RWPE2 (cell line): ENCODE data around the gene MDH2.
"Not testable (repeated sequence)": the region's sequence is repeated elsewhere in the genome, so short reads cannot be mapped to it uniquely, and the experiment has no call there.

Experiments used
- ATAC-seq: fragments of 200-7000 bp; cut with Tn5 transposase; 3 replicates; pipeline ENCODE4 v1.9.1; 2021; ENCODE audit warnings: low read depth
- DNase-seq: peaks from one replicate; pipeline ENCODE4 v3.0.0-alpha.2; 2020; ENCODE audit warnings: low spot score
- H3K27ac ChIP-seq: fragments of 450-650 bp; 2 replicates; pipeline ENCODE4 v1.5.1; 2017; ENCODE audit warnings: mild to moderate bottlenecking; ENCODE audit not compliant: poor library complexity, severe bottlenecking
- H3K27me3 ChIP-seq: fragments of 250-450 bp; sonication (Bioruptor Pico); 2 replicates; pipeline ENCODE4 v1.5.1; 2021; ENCODE audit warnings: mild to moderate bottlenecking, moderate library complexity; ENCODE audit not compliant: insufficient read depth, poor library complexity, severe bottlenecking
- H3K36me3 ChIP-seq: fragments of 250-450 bp; sonication (Bioruptor Pico); 2 replicates; pipeline ENCODE4 v1.5.1; 2020; ENCODE audit warnings: low read depth, mild to moderate bottlenecking, moderate library complexity
- H3K4me1 ChIP-seq: fragments of 250-450 bp; sonication (Bioruptor Pico); 2 replicates; pipeline ENCODE4 v1.5.1; 2021; ENCODE audit warnings: mild to moderate bottlenecking, moderate library complexity; ENCODE audit not compliant: insufficient read depth, poor library complexity, severe bottlenecking
- H3K4me3 ChIP-seq: fragments of 250-450 bp; sonication (Bioruptor Pico); 2 replicates; pipeline ENCODE4 v1.5.1; 2021; ENCODE audit warnings: mild to moderate bottlenecking, moderate library complexity; ENCODE audit not compliant: severe bottlenecking
- H3K9me3 ChIP-seq: fragments of 250-450 bp; sonication (Bioruptor Pico); 2 replicates; pipeline ENCODE4 v1.5.1; 2021; ENCODE audit warnings: mild to moderate bottlenecking, moderate library complexity; ENCODE audit not compliant: severe bottlenecking
- TF ChIP-seq, protein P1 (sequence below): fragments of 450-650 bp; IDR thresholded peaks from one replicate; pipeline ENCODE4 v1.5.1; 2017; ENCODE audit warnings: mild to moderate bottlenecking, moderate library complexity; ENCODE audit not compliant: poor library complexity, severe bottlenecking

MDH2 gene

DNA sequence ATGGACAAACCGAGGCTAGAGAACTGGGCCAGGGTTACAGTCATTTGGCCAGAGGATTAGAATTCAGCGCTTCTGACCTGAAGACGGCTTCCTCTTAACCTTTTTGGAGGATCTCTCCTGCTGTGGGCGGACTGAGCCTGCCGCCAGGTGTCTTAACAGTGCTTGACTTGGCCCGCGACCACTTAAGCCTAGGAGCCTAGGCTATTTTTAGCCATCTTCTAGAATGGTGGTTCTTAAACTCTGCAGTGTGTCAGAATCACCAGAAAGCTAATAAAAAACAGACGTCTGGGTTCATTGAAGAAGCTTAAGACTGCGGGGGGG is 722 bp downstream of the MDH2 start:
- Histone ChIP-seq H3K27ac (peak overlapping the region; percentile 75), H3K9me3 (no peaks in the 10 kb centered on the region), H3K4me3 (peak overlapping the region; percentile 92), H3K27me3 (no peaks in the 10 kb centered on the region), H3K4me1 (peaks cover 10% of the 10 kb centered on the region), H3K36me3 (peaks cover 14% of the 10 kb centered on the region; the same call in 1 of the 2 replicates)
- ATAC-seq, result peak; percentile 7; the same call in 2 of the 3 replicates
- no peak for DNase-seq
- TF ChIP-seq, protein P1, sequence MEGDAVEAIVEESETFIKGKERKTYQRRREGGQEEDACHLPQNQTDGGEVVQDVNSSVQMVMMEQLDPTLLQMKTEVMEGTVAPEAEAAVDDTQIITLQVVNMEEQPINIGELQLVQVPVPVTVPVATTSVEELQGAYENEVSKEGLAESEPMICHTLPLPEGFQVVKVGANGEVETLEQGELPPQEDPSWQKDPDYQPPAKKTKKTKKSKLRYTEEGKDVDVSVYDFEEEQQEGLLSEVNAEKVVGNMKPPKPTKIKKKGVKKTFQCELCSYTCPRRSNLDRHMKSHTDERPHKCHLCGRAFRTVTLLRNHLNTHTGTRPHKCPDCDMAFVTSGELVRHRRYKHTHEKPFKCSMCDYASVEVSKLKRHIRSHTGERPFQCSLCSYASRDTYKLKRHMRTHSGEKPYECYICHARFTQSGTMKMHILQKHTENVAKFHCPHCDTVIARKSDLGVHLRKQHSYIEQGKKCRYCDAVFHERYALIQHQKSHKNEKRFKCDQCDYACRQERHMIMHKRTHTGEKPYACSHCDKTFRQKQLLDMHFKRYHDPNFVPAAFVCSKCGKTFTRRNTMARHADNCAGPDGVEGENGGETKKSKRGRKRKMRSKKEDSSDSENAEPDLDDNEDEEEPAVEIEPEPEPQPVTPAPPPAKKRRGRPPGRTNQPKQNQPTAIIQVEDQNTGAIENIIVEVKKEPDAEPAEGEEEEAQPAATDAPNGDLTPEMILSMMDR, result no peak

DNA sequence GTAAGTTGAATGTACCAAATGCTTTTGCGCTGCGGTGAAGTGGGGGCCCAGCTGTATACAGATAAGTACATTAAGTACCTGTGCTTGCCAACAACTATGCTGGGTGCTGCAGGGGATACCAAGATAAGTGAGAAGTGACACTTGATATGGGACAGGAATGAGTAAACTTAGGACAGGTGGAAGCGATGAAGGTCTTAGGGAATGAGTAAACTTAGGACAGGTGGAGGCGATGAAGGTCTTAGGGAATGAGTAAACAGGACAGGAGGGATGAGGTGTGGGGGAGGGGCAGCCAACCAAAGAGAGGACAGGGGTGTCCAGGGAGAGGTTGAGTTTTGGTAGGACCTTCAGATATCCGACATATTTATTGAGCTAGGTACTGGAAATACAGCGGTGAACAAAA is 1.4 kb downstream of the MDH2 start:
- TF ChIP-seq, protein P1, result no peak
- H3K4me1 ChIP-seq, result peaks cover 16% of the 10 kb centered on the region
- H3K27me3 ChIP-seq, result no peaks in the 10 kb centered on the region
- peaks cover 14% of the 10 kb centered on the region for H3K36me3 ChIP-seq
- DNase-seq (no peak), ATAC-seq (no peak)
- H3K4me3 ChIP-seq, result peak overlapping the region; percentile 92
- peak overlapping the region; percentile 75 for H3K27ac ChIP-seq
- no peaks in the 10 kb centered on the region for H3K9me3 ChIP-seq

DNA sequence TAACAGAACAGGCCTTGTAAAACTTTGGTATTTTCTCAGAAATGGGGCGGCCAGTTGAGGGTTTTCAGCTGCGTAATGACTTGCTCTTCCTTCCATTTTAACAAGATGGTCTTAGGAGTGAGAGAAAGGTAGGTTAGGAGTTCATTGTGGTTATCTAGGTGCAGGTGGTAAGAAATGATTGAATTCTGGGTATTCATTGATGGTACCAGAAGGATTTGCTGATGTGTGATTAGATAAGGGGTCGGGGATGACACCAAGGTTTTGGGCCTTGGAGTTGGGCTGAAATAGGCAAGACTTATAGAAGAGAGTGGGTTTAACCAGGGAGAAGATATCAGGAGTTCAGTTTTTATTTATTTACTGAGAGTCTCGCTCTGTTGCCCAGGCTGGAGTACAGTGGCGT is 2.6 kb downstream of the MDH2 start:
- no peak overlapping the region for H3K27ac ChIP-seq
- peaks cover 22% of the 10 kb centered on the region for H3K4me1 ChIP-seq
- no peak for DNase-seq
- H3K36me3 ChIP-seq, result peaks cover 27% of the 10 kb centered on the region
- TF ChIP-seq, protein P1, result no peak
- ATAC-seq, result no peak
- H3K4me3 ChIP-seq, result no peak overlapping the region
- H3K9me3 ChIP-seq, result no peaks in the 10 kb centered on the region
- no peaks in the 10 kb centered on the region for H3K27me3 ChIP-seq

DNA sequence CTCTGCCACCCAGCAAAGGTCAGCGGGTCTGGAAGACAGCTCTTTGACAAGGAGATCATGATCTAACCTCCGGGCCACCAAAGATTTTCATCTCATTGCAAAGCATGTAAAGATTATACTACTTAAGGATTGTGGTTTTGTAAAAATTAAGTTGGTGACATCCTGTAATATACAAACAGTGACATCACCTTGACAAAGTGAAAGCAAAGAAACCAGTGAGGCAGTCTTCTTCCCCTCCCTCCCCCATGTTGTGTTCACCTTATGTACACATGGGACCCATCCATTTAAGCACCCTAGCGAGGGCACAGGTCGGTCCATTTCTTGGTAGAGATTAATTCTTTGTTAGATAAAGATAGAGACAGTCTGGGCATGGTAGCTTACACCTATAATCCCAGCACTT is 3.9 kb downstream of the MDH2 start:
- DNase-seq (no peak), ATAC-seq (no peak)
- Histone ChIP-seq H3K27ac (no peak overlapping the region), H3K4me3 (no peak overlapping the region), H3K36me3 (peaks cover 40% of the 10 kb centered on the region), H3K27me3 (no peaks in the 10 kb centered on the region), H3K9me3 (no peaks in the 10 kb centered on the region), H3K4me1 (peaks cover 22% of the 10 kb centered on the region)
- TF ChIP-seq, protein P1, result no peak

DNA sequence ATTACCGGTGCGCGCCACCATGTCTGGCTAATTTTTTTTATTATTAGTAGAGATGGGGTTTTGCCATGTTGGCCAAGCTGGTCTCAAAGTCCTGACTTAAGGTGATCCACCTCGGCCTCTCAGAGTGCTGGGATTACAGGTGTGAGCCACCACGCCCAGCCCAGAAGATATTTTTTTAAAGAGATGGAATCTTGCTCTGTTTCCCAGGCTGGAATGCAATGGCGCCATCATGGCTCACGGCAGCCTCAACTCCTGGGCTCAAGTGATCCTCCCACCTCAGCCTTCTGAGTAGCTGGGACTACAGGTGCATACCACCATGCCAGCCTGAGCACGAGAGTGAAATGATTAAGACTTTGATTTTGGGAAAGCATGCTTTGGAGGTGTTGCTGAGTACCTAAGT is 4.8 kb downstream of the MDH2 start:
- peaks cover 48% of the 10 kb centered on the region for H3K36me3 ChIP-seq
- not testable (repeated sequence) for ATAC-seq, H3K9me3 ChIP-seq, DNase-seq, H3K27me3 ChIP-seq, H3K27ac ChIP-seq, H3K4me3 ChIP-seq
- H3K4me1 ChIP-seq, result peaks cover 22% of the 10 kb centered on the region

DNA sequence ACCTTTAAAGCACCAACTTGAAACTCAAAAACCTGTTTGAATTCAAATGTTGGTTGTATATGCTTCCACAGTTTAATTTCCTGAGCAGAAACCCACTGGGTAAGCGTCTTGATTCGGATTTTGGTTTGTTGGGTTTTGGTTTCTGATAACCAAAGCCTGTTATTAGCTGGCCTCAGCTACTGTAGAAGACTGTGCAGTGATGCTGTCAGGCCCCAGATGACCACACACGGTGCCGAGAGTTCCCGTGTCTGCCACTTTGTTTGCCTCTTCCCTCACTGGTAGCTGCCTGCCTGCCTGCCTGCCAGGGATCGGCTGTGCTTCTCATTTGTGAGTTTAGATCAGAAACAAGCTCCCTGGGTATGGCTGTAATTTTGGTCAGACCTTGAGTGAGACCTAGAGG is 5.6 kb downstream of the MDH2 start:
- DNase-seq (no peak), ATAC-seq (no peak)
- no peaks in the 10 kb centered on the region for H3K27me3 ChIP-seq
- H3K4me1 ChIP-seq, result peaks cover 22% of the 10 kb centered on the region
- no peaks in the 10 kb centered on the region for H3K9me3 ChIP-seq
- peak overlapping the region; percentile 16 for H3K27ac ChIP-seq
- TF ChIP-seq, protein P1, result no peak
- H3K36me3 ChIP-seq, result peaks cover 56% of the 10 kb centered on the region
- H3K4me3 ChIP-seq, result no peak overlapping the region
